Measurements from ENCODE around the gene PRAMEF8. TPM values are rescaled to one million over a fixed set of nuclear protein-coding genes. Genes with fewer than 3 reads are reported as not detected.

The PRAMEF8 gene
- total RNA-seq, 1 donor from 2014 or later: not detected

Small RNAs within 50 kb of the gene (small RNA-seq; reads per million reads assigned to genes)
- gene RNU6-771P (ENCODE audit: low replicate concordance): not detected

Other genes starting within 250 kb of the PRAMEF8 start
- gene PRAMEF27, start 228.6 kb downstream of the PRAMEF8 start, total RNA-seq: not detected
- not detected for gene HNRNPCL3, start 224.4 kb downstream of the PRAMEF8 start, total RNA-seq
- not detected for gene PRAMEF25, start 214.4 kb downstream of the PRAMEF8 start, total RNA-seq
- gene HNRNPCL2, start 168.3 kb downstream of the PRAMEF8 start, total RNA-seq: not detected
- gene PRAMEF26, start 129.1 kb downstream of the PRAMEF8 start, total RNA-seq: not detected
- gene HNRNPCL4, start 119.5 kb downstream of the PRAMEF8 start, total RNA-seq: not detected
- gene PRAMEF9, start 113.3 kb downstream of the PRAMEF8 start, total RNA-seq: not detected
- not detected for gene PRAMEF13, start 83.7 kb downstream of the PRAMEF8 start, total RNA-seq
- not detected for gene PRAMEF18, start 59.0 kb downstream of the PRAMEF8 start, total RNA-seq
- gene PRAMEF5, start 30.9 kb downstream of the PRAMEF8 start, total RNA-seq: not detected
- gene PRAMEF33, start 18.4 kb upstream of the PRAMEF8 start, total RNA-seq: not detected
- gene PRAMEF15, start 30.4 kb upstream of the PRAMEF8 start, total RNA-seq: not detected
- gene PRAMEF14, start 62.0 kb upstream of the PRAMEF8 start, total RNA-seq: not detected
- gene PRAMEF19, start 86.8 kb upstream of the PRAMEF8 start, total RNA-seq: not detected
- not detected for gene PRAMEF17, start 104.5 kb upstream of the PRAMEF8 start, total RNA-seq
- not detected for gene PRAMEF20, start 125.3 kb upstream of the PRAMEF8 start, total RNA-seq
- gene LRRC38, start 228.9 kb upstream of the PRAMEF8 start, total RNA-seq: 14.0 TPM

Measured in tongue (tissue), 2 donors.